DOHH2 (cell line): Measurements from ENCODE around the gene MED29.

ENCODE experiments used
- CTCF ChIP-seq: fragments of 200-600 bp; sonication (generic); IDR thresholded peaks from one replicate; pipeline ENCODE4 v1.5.1; 2014; ENCODE audit warnings: antibody characterized with exemption, mild to moderate bottlenecking, low read depth, low read length; ENCODE audit not compliant: poor library complexity, severe bottlenecking
- EZH2phosphoT487 ChIP-seq: fragments of 200-600 bp; sonication (generic); IDR thresholded peaks from 2 replicates; pipeline ENCODE4 v1.6.1; 2017; ENCODE audit warnings: borderline replicate concordance, mild to moderate bottlenecking, antibody characterized with exemption, low read length, moderate library complexity, mixed read lengths

DNA sequence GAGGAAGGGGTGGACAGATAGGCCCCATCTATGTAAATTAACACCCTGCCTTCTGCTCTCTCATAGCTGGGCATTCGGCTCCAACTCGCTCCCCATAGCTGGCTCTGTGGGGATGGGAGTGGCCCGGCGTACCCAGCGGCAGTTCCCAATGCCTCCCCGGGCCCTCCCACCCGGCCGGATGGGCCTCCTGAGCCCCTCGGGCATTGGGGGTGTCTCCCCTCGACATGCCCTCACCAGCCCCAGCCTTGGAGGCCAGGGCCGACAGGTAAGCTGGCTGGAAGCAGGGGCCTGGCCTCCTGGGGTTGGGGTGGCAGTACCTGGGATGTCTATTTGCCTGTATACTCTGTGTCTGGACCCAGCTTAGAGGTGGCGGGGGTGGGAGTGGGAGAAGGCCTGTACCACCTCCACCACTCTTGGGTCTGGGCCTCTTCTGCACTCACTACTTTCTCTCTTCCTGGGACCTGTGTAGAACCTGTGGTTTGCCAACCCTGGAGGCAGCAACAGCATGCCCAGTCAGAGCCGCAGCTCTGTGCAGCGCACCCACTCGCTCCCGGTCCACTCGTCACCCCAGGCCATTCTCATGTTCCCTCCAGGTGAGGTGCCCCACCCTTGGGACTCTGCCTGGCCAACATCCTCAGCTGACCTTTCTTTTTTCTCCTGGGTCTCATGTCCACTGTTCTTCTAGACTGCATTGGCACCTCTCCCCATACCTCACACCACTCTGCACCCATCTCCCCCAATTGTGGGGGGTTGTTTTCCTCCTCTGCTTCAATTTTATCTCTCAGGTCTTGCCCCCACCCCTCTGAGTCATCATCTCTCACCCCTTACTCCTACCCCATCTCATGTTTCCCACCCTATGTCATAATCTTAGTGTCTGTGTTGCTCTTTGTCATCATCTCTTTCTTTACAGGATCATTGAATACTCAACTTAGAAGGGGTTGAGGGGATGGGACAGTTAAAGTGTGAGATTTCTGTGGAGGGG, 10.4 kb upstream of the MED29 start:
- no peak for TF ChIP-seq CTCF
- TF ChIP-seq EZH2phosphoT487 = no peak
